HCT116 (cell line): ENCODE data around the gene STIL. TPM values are rescaled to one million over a fixed set of nuclear protein-coding genes. Genes with fewer than 3 reads are reported as not detected.

Source experiments
- ATAC-seq: fragments of 200-7000 bp; cut with Tn5 transposase; 2 replicates; pipeline ENCODE4 v1.9.1; 2020; ENCODE audit warnings: mild to moderate bottlenecking, moderate library complexity
- BruUV-seq: library from RNA; stranded (reverse); fragments of 400-500 nt; replicated peaks from 2 replicates; lab custom pipeline; 2021; lab: Mats Ljungman, UMichigan
- CTCF ChIA-PET: fragments of 300-600 bp; sonication (Branson Sonifier 250); formaldehyde crosslinking; loops from one replicate; lab custom pipeline; 2021; ENCODE audit warnings: antibody characterized with exemption; lab: Charles Lee
- POLR2A ChIA-PET: fragments of 300-600, 350-600 bp; sonication (Branson Sonifier 250); formaldehyde crosslinking; loops from one replicate; lab custom pipeline; 2021; ENCODE audit warnings: antibody characterized with exemption; lab: Charles Lee
- RAD21 ChIA-PET, 2 experiments: fragments of 300-600 bp; sonication (Branson Sonifier 250); formaldehyde crosslinking; loops; one replicate each; lab custom pipeline; 2023; ENCODE audit warnings: low total read pairs in 2 of 2; ENCODE audit not compliant: uncharacterized antibody in 2 of 2, unreplicated experiment in 2 of 2, low non-redundant PET in 1 of 2; lab: Charles Lee
- DNase-seq: peaks from one replicate; pipeline ENCODE4 v3.0.0-alpha.2; 2010; ENCODE audit warnings: low read depth, low spot score
- H2AFZ ChIP-seq: fragments of 200-600 bp; shearing (Covaris generic), sonication (generic); 2 replicates; pipeline ENCODE4 v1.6.1; 2017; ENCODE audit warnings: low read depth, mixed run types, mixed read lengths, antibody characterized with exemption, low read length; ENCODE audit not compliant: poor library complexity, severe bottlenecking
- H3K27ac ChIP-seq: 2 replicates; pipeline ENCODE4 v1.5.1; 2012; ENCODE audit warnings: low read depth, low read length
- H3K27me3 ChIP-seq: fragments of 200-600 bp; sonication (generic); 2 replicates; pipeline ENCODE4 v1.6.1; 2016; ENCODE audit warnings: mixed run types, low read length, mixed read lengths; ENCODE audit not compliant: insufficient read depth
- H3K36me3 ChIP-seq, 2 experiments: fragments of 200-500 bp in 1 of 2; fragments of 200-600 bp in 1 of 2; sonication (Bioruptor generic) in 1 of 2; sonication (generic) in 1 of 2; 2 replicates each; pipeline versions ENCODE4 v1.5.1 to v1.6.1; 2014 to 2016; ENCODE audit warnings: low read length in 2 of 2, inconsistent platforms in 1 of 2, mixed read lengths in 1 of 2, mixed run types in 1 of 2; ENCODE audit not compliant: insufficient read depth in 2 of 2, control insufficient read depth in 1 of 2
- H3K4me1 ChIP-seq, 2 experiments: fragments of 200-600 bp in 1 of 2; sonication (generic) in 1 of 2; 2 replicates each; pipeline versions ENCODE4 v1.5.1 to v1.6.1; 2012 to 2017; ENCODE audit warnings: low read length in 2 of 2, inconsistent platforms in 1 of 2, mild to moderate bottlenecking in 1 of 2, mixed read lengths in 1 of 2, mixed run types in 1 of 2, moderate library complexity in 1 of 2; ENCODE audit not compliant: insufficient read depth in 2 of 2, control insufficient read depth in 1 of 2
- H3K4me2 ChIP-seq: fragments of 200-600 bp; sonication (generic); 2 replicates; pipeline ENCODE4 v1.6.1; 2017; ENCODE audit warnings: mixed run types, low read length, mixed read lengths
- H3K4me3 ChIP-seq, 2 experiments: fragments of 200-600 bp in 1 of 2; sonication (generic) in 1 of 2; replicated peaks in 1 of 2; 2 replicates each; pipeline ENCODE4 v1.5.1; 2011 to 2016; ENCODE audit warnings: low read length in 2 of 2, control low read depth in 1 of 2, low read depth in 1 of 2, mild to moderate bottlenecking in 1 of 2, mixed read lengths in 1 of 2, mixed run types in 1 of 2
- H3K79me2 ChIP-seq: fragments of 200-600 bp; sonication (generic); 2 replicates; pipeline ENCODE4 v1.6.1; 2017; ENCODE audit warnings: mild to moderate bottlenecking, mixed run types, low read length, moderate library complexity, mixed read lengths; ENCODE audit not compliant: insufficient read depth
- H3K9ac ChIP-seq: fragments of 200-600 bp; sonication (generic); 2 replicates; pipeline ENCODE4 v1.6.1; 2016; ENCODE audit warnings: low read length, mixed read lengths
- H3K9me2 ChIP-seq: fragments of 200-600 bp; sonication (generic), shearing (Covaris generic); 2 replicates; pipeline ENCODE4 v1.6.1; 2017; ENCODE audit warnings: mixed run types, mild to moderate bottlenecking, moderate library complexity; ENCODE audit not compliant: insufficient read depth
- H3K9me3 ChIP-seq, 2 experiments: fragments of 200-500 bp in 1 of 2; fragments of 200-600 bp in 1 of 2; sonication (Bioruptor generic) in 1 of 2; sonication (generic) in 1 of 2; 2 replicates each; pipeline ENCODE4 v1.6.1; 2014 to 2017; ENCODE audit warnings: low read length in 2 of 2, mixed read lengths in 2 of 2, inconsistent platforms in 1 of 2, low read depth in 1 of 2, mild to moderate bottlenecking in 1 of 2, mixed run types in 1 of 2, moderate library complexity in 1 of 2; ENCODE audit not compliant: control insufficient read depth in 1 of 2, insufficient read depth in 1 of 2
- H4K20me1 ChIP-seq: fragments of 200-600 bp; sonication (generic), shearing (Covaris generic); 2 replicates; pipeline ENCODE4 v1.6.1; 2017; ENCODE audit warnings: mixed run types, mild to moderate bottlenecking, moderate library complexity; ENCODE audit not compliant: insufficient read depth
- CBX3 ChIP-seq: IDR thresholded peaks from 2 replicates; pipeline ENCODE4 v1.6.1; 2012; ENCODE audit warnings: low read depth
- CEBPB ChIP-seq: IDR thresholded peaks from 2 replicates; pipeline ENCODE4 v1.6.1; 2012; ENCODE audit warnings: low read depth
- EGR1 ChIP-seq: IDR thresholded peaks from 2 replicates; pipeline ENCODE4 v1.6.1; 2012; ENCODE audit warnings: low read depth
- ELF1 ChIP-seq: IDR thresholded peaks from 2 replicates; pipeline ENCODE4 v1.6.1; 2012; ENCODE audit warnings: low read depth, borderline replicate concordance
- EZH2 ChIP-seq: fragments of 200-600 bp; sonication (generic); IDR thresholded peaks from 2 replicates; pipeline ENCODE4 v1.6.1; 2017; ENCODE audit warnings: antibody characterized with exemption, mixed run types
- EZH2phosphoT487 ChIP-seq: fragments of 200-600 bp; IDR thresholded peaks from 2 replicates; pipeline ENCODE4 v1.6.1; 2018; ENCODE audit warnings: antibody characterized with exemption, borderline replicate concordance
- FOSL1 ChIP-seq: IDR thresholded peaks from 2 replicates; pipeline ENCODE4 v1.6.1; 2012; ENCODE audit warnings: low read depth
- JUND ChIP-seq: IDR thresholded peaks from 2 replicates; pipeline ENCODE4 v1.6.1; 2012
- MAX ChIP-seq: IDR thresholded peaks from 2 replicates; pipeline ENCODE4 v1.6.1; 2012
- POLR2A ChIP-seq: IDR thresholded peaks from 2 replicates; pipeline ENCODE4 v1.7.0; 2011; ENCODE audit warnings: borderline replicate concordance; ENCODE audit not compliant: insufficient read depth, insufficient read length; ENCODE audit errors: extremely low read depth
- POLR2AphosphoS5 ChIP-seq: IDR thresholded peaks from 2 replicates; pipeline ENCODE4 v1.6.1; 2011; ENCODE audit warnings: mild to moderate bottlenecking, low read depth, low read length, moderate library complexity
- RAD21 ChIP-seq: IDR thresholded peaks from 2 replicates; pipeline ENCODE4 v1.6.1; 2012; ENCODE audit warnings: low read depth, mild to moderate bottlenecking
- REST ChIP-seq: IDR thresholded peaks from 2 replicates; pipeline ENCODE4 v1.6.1; 2012; ENCODE audit warnings: low read depth
- SIN3A ChIP-seq: IDR thresholded peaks from 2 replicates; pipeline ENCODE4 v1.6.1; 2012; ENCODE audit warnings: low read depth
- SP1 ChIP-seq: IDR thresholded peaks from 2 replicates; pipeline ENCODE4 v1.6.1; 2012; ENCODE audit warnings: low read depth
- SRF ChIP-seq: IDR thresholded peaks from 2 replicates; pipeline ENCODE4 v1.6.1; 2012; ENCODE audit warnings: low read depth
- YY1 ChIP-seq: IDR thresholded peaks from 2 replicates; pipeline ENCODE4 v1.6.1; 2011; ENCODE audit warnings: low read length, low read depth, moderate library complexity, mild to moderate bottlenecking; ENCODE audit not compliant: insufficient replicate concordance; ENCODE audit errors: extremely low read depth
- ZBTB33 ChIP-seq: IDR thresholded peaks from 2 replicates; pipeline ENCODE4 v1.6.1; 2011; ENCODE audit warnings: mild to moderate bottlenecking, low read length, moderate library complexity; ENCODE audit not compliant: insufficient replicate concordance; ENCODE audit errors: extremely low read depth
- ZFX ChIP-seq: fragments of 450-650 bp; IDR thresholded peaks from 2 replicates; pipeline ENCODE4 v1.6.1; 2017
- ZNF274 ChIP-seq: fragments of 200-500 bp; sonication (Bioruptor generic); IDR thresholded peaks from 2 replicates; pipeline ENCODE4 v1.6.1; 2014; ENCODE audit warnings: mild to moderate bottlenecking, low read depth, low read length, inconsistent platforms
- intact Hi-C: fragments of 100-400 bp; cut with micrococcal nuclease; formaldehyde crosslinking; loops from 2 replicates; pipeline ENCODE4 v1.10.0; 2022
- total RNA-seq: library from RNA; stranded (reverse); gene quantifications from one replicate; pipeline ENCODE4 v1.2.1, GENCODE V29; 2021; ENCODE audit not compliant: unreplicated experiment

The STIL gene
- total RNA-seq, 1 experiment from 2014 or later = 34.4 TPM

GRCh38 chr1:47209725-47210325, 104.1 kb downstream of the STIL start:
- H3K4me1 ChIP-seq = no peaks in the 10 kb centered on the region
- intact Hi-C loops = no loop called here
- RAD21 ChIA-PET = no interaction called here
- H3K27ac ChIP-seq = no peak overlapping the region
- CTCF ChIA-PET = no interaction called here
- BruUV-seq = no TSS peak
- POLR2A ChIA-PET = no interaction called here
- ATAC-seq = no peak
- no peaks in the 10 kb centered on the region for H3K27me3 ChIP-seq
- H3K4me3 ChIP-seq = no peak overlapping the region
- no peaks in the 10 kb centered on the region for H3K36me3 ChIP-seq
- no peak overlapping the region for H3K9ac ChIP-seq
- no peaks in the 10 kb centered on the region for H3K79me2 ChIP-seq
- TF ChIP-seq SIN3A (no peak), ZBTB33 (no peak), CEBPB (no peak), POLR2A (no peak), SP1 (no peak), MAX (no peak), POLR2AphosphoS5 (no peak), EZH2 (no peak), EGR1 (no peak), ZFX (no peak), ELF1 (no peak), SRF (no peak), FOSL1 (no peak), ZNF274 (no peak), JUND (no peak), EZH2phosphoT487 (no peak), REST (no peak), RAD21 (no peak), YY1 (no peak), CBX3 (no peak)
- no peaks in the 10 kb centered on the region for H3K9me3 ChIP-seq
- DNase-seq = no peak
- H2AFZ ChIP-seq = no peak overlapping the region
- H4K20me1 ChIP-seq = no peaks in the 10 kb centered on the region
- H3K4me2 ChIP-seq = no peak overlapping the region
- no peaks in the 10 kb centered on the region for H3K9me2 ChIP-seq
